GM23248 (cell line): ENCODE data around the gene SMAP2. TPM values are rescaled to one million over a fixed set of nuclear protein-coding genes. Genes with fewer than 3 reads are reported as not detected.
A peak's percentile ranks its signal among the peaks of the same experiment; 100 is the strongest.

ENCODE experiments used
- DNase-seq: peaks from one replicate; pipeline ENCODE4 v3.0.0-alpha.2; 2015
- H2AFZ ChIP-seq: fragments of 200-600 bp; sonication (generic); 2 replicates; pipeline ENCODE4 v1.6.1; 2016; ENCODE audit warnings: antibody characterized with exemption
- H3F3A ChIP-seq: fragments of 200-600 bp; sonication (generic); 2 replicates; pipeline ENCODE4 v1.6.1; 2016; ENCODE audit warnings: mild to moderate bottlenecking, antibody characterized with exemption, mixed run types; ENCODE audit not compliant: insufficient read depth
- H3K27ac ChIP-seq: fragments of 200-600 bp; sonication (generic); 2 replicates; pipeline ENCODE4 v1.5.1; 2016; ENCODE audit warnings: mild to moderate bottlenecking
- H3K27me3 ChIP-seq: fragments of 200-600 bp; sonication (generic); replicated peaks from 2 replicates; pipeline ENCODE4 v1.6.1; 2016; ENCODE audit warnings: mild to moderate bottlenecking; ENCODE audit not compliant: insufficient read depth
- H3K36me3 ChIP-seq: fragments of 200-600 bp; sonication (generic); 2 replicates; pipeline ENCODE4 v1.6.1; 2016; ENCODE audit warnings: low read depth, mild to moderate bottlenecking
- H3K4me1 ChIP-seq: fragments of 200-600 bp; sonication (generic); 2 replicates; pipeline ENCODE4 v1.6.1; 2016; ENCODE audit warnings: mild to moderate bottlenecking; ENCODE audit not compliant: insufficient read depth
- H3K4me2 ChIP-seq: fragments of 200-600 bp; sonication (generic); one replicate; pipeline ENCODE4 v1.6.1; 2016; ENCODE audit warnings: mild to moderate bottlenecking; ENCODE audit not compliant: unreplicated experiment
- H3K4me3 ChIP-seq: fragments of 200-600 bp; sonication (generic); 2 replicates; pipeline ENCODE4 v1.5.1; 2016; ENCODE audit warnings: mild to moderate bottlenecking
- H3K79me2 ChIP-seq: fragments of 200-600 bp; sonication (generic); 2 replicates; pipeline ENCODE4 v1.6.1; 2016; ENCODE audit warnings: mild to moderate bottlenecking; ENCODE audit not compliant: insufficient read depth
- H3K9ac ChIP-seq: fragments of 200-600 bp; sonication (generic); 2 replicates; pipeline ENCODE4 v1.6.1; 2016; ENCODE audit warnings: mild to moderate bottlenecking
- H3K9me2 ChIP-seq: fragments of 200-600 bp; sonication (generic); 2 replicates; pipeline ENCODE4 v1.6.1; 2016; ENCODE audit warnings: mixed run types, mild to moderate bottlenecking, moderate library complexity; ENCODE audit not compliant: insufficient read depth
- H3K9me3 ChIP-seq: fragments of 200-600 bp; sonication (generic); one replicate; pipeline ENCODE4 v1.6.1; 2017; ENCODE audit warnings: low read depth
- H4K20me1 ChIP-seq: fragments of 200-600 bp; sonication (generic); 2 replicates; pipeline ENCODE4 v1.6.0; 2016; ENCODE audit not compliant: insufficient read depth
- EZH2 ChIP-seq: fragments of 200-600 bp; sonication (generic); IDR thresholded peaks from 2 replicates; pipeline ENCODE4 v1.6.1; 2018; ENCODE audit warnings: antibody characterized with exemption, mild to moderate bottlenecking; ENCODE audit not compliant: insufficient read depth, poor library complexity, severe bottlenecking
- EZH2phosphoT487 ChIP-seq: fragments of 200-600 bp; sonication (generic); IDR thresholded peaks from 2 replicates; pipeline ENCODE4 v1.6.1; 2018; ENCODE audit warnings: antibody characterized with exemption, moderate library complexity, mild to moderate bottlenecking, low read depth; ENCODE audit not compliant: insufficient read depth
- WGBS, 2 experiments: methylation state at CpG; one replicate each; pipeline ENCODE4 v1.1.6; 2015 to 2017; ENCODE audit warnings: low lambda C conversion rate in 2 of 2, low coverage in 1 of 2; ENCODE audit errors: missing lambda C conversion rate in 2 of 2; 5-methylcytosine and 5-hydroxymethylcytosine counted together
- in situ Hi-C: fragments of 300-500 bp; cut with MboI; formaldehyde crosslinking; loops from 2 replicates; pipeline ENCODE4 v1.15.0; 2020
- polyA plus RNA-seq: library from polyadenylated mRNA; unstranded; fragments of >200 nt; fragmentation: Nextera tagmentation; extraction: Ambion mirVana; gene quantifications from 2 replicates; pipeline ENCODE4 v1.2.1, GENCODE V29; 2016
- total RNA-seq: library from RNA; depleted of rRNA; stranded (reverse); fragments of >200 nt; shearing (Covaris generic); gene quantifications from 2 replicates; pipeline ENCODE4 v1.2.3, GENCODE V29; 2014

Gene SMAP2
- total and polyA plus RNA-seq, 2 experiments from 2014 or later = 12.2 to 14.3 TPM

- Histone ChIP-seq H3K27me3 (no peaks in the 10 kb centered on the region), H3K9me2 (no peaks in the 10 kb centered on the region), H3K4me3 (no peak overlapping the region), H2AFZ (no peak overlapping the region), H3K4me2 (no peak overlapping the region), H3K36me3 (no peaks in the 10 kb centered on the region), H3F3A (peaks cover 5% of the 10 kb centered on the region), H3K4me1 (peaks cover 3% of the 10 kb centered on the region; the same call in 1 of the 2 replicates), H3K79me2 (peaks cover 92% of the 10 kb centered on the region), H4K20me1 (no peaks in the 10 kb centered on the region), H3K27ac (no peak overlapping the region), H3K9me3 (no peaks in the 10 kb centered on the region), H3K9ac (no peak overlapping the region)
- WGBS, 2 experiments = 93 to 97% methylated on average over 2 of the region's 2 CpGs
- no peak for TF ChIP-seq EZH2phosphoT487
- no peak for TF ChIP-seq EZH2
- in situ Hi-C loops = no loop called here
- no peak for DNase-seq
These were observed 23.7 kb downstream of the SMAP2 start for GRCh38 chr1:40397258-40397657.

GRCh38 chr1:40399984-40400704 is 26.6 kb downstream of the SMAP2 start:
- H3K79me2 ChIP-seq = peaks cover 100% of the 10 kb centered on the region
- 94 to 97% methylated on average over 4 of the region's 4 CpGs for WGBS, 2 experiments
- no peaks in the 10 kb centered on the region for H4K20me1 ChIP-seq

GRCh38 chr1:40401473-40402201 is 28.1 kb downstream of the SMAP2 start:
- Histone ChIP-seq H3K9me3 (no peaks in the 10 kb centered on the region), H3K79me2 (peaks cover 97% of the 10 kb centered on the region), H3F3A (no peaks in the 10 kb centered on the region), H3K4me2 (no peak overlapping the region), H3K27me3 (no peaks in the 10 kb centered on the region), H3K4me1 (no peaks in the 10 kb centered on the region), H4K20me1 (no peaks in the 10 kb centered on the region), H3K27ac (no peak overlapping the region), H3K36me3 (no peaks in the 10 kb centered on the region), H2AFZ (no peak overlapping the region), H3K4me3 (no peak overlapping the region), H3K9ac (no peak overlapping the region), H3K9me2 (no peaks in the 10 kb centered on the region)
- no peak for DNase-seq
- no peak for TF ChIP-seq EZH2phosphoT487
- no peak for TF ChIP-seq EZH2
- 85% methylated on average over 7 of the region's 7 CpGs for WGBS, 2 experiments
- in situ Hi-C loops = loop anchor here (10.0 kb wide), 1 partner anchor 247 kb away; no protein-coding TSS in a partner anchor

More at GRCh38 chr1:40399984-40400704, 26.6 kb downstream of the SMAP2 start:
- Histone ChIP-seq H3K36me3 (no peaks in the 10 kb centered on the region), H3K9me2 (no peaks in the 10 kb centered on the region), H3K27ac (no peak overlapping the region), H3K4me2 (no peak overlapping the region), H3K4me1 (no peaks in the 10 kb centered on the region), H3K4me3 (no peak overlapping the region), H2AFZ (no peak overlapping the region), H3K9me3 (no peaks in the 10 kb centered on the region), H3K9ac (no peak overlapping the region), H3F3A (no peaks in the 10 kb centered on the region), H3K27me3 (no peaks in the 10 kb centered on the region)
- TF ChIP-seq EZH2 (no peak), EZH2phosphoT487 (no peak)
- in situ Hi-C loops = loop anchor here (10.0 kb wide), 1 partner anchor 245 kb away; no protein-coding TSS in a partner anchor
- no peak for DNase-seq

- TF ChIP-seq EZH2phosphoT487 (no peak), EZH2 (no peak)
- WGBS, 2 experiments = 43% methylated on average over 11 of the region's 11 CpGs
- in situ Hi-C loops = loop anchor here (10.0 kb wide), 1 partner anchor 250 kb away; no protein-coding TSS in a partner anchor
- Histone ChIP-seq H3K9me3 (no peaks in the 10 kb centered on the region), H3K27me3 (no peaks in the 10 kb centered on the region), H3K4me2 (peak overlapping the region; percentile 58), H3K4me3 (peak overlapping the region; percentile 36; the same call in 1 of the 2 replicates), H3K4me1 (no peaks in the 10 kb centered on the region), H3F3A (no peaks in the 10 kb centered on the region), H3K9me2 (no peaks in the 10 kb centered on the region), H2AFZ (peak overlapping the region; percentile 44; the same call in 1 of the 2 replicates), H3K36me3 (no peaks in the 10 kb centered on the region), H4K20me1 (no peaks in the 10 kb centered on the region), H3K27ac (no peak overlapping the region), H3K79me2 (peaks cover 74% of the 10 kb centered on the region), H3K9ac (no peak overlapping the region)
- peak; percentile 67 for DNase-seq
These were observed 31.3 kb downstream of the SMAP2 start for GRCh38 chr1:40404670-40405462.
